Left ventricle myocardium inferior (tissue), 1 donor: ENCODE measurements around the gene FBXL7. TPM values are rescaled to one million over a fixed set of nuclear protein-coding genes. Genes with fewer than 3 reads are reported as not detected.

Experiments used
- DNase-seq: peaks from one replicate; pipeline ENCODE4 v3.0.0-alpha.2; 2020
- H3K27ac ChIP-seq: fragments of 200-600 bp; replicated peaks from 2 replicates; pipeline ENCODE4 v1.8.0; 2021
- H3K27me3 ChIP-seq: fragments of 200-600 bp; 2 replicates; pipeline ENCODE4 v1.8.0; 2021; ENCODE audit warnings: low read depth
- H3K36me3 ChIP-seq: fragments of 200-600 bp; 2 replicates; pipeline ENCODE4 v1.8.0; 2021
- H3K4me1 ChIP-seq: fragments of 200-600 bp; 2 replicates; pipeline ENCODE4 v1.8.0; 2021
- H3K4me3 ChIP-seq: fragments of 200-600 bp; 2 replicates; pipeline ENCODE4 v1.8.0; 2021; ENCODE audit warnings: mild to moderate bottlenecking, moderate library complexity
- H3K9me3 ChIP-seq: fragments of 200-600 bp; replicated peaks from 2 replicates; pipeline ENCODE4 v1.8.0; 2021
- intact Hi-C: fragments of 100-400 bp; cut with micrococcal nuclease; formaldehyde crosslinking; loops from one replicate; pipeline ENCODE4 v1.11.0; 2022
- total RNA-seq: library from RNA; stranded (reverse); fragmentation: NEBNext Ultra II Directional; extraction: Animal tissue kit (Norgen Biotek cat#: 25700); gene quantifications from one replicate; pipeline ENCODE4 v1.2.1, GENCODE V29; 2021
- TF ChIP-seq, protein P1 (sequence below): fragments of 200-600 bp; IDR thresholded peaks from 2 replicates; pipeline ENCODE4 v1.8.0; 2021; ENCODE audit warnings: antibody characterized with exemption, mild to moderate bottlenecking, borderline replicate concordance
- donor health status: DM: no; HTN: yes; CAD: no; lungs with severe emphysema.

Gene FBXL7
- total RNA-seq, 1 donor from 2014 or later = 27.7 TPM

DNA sequence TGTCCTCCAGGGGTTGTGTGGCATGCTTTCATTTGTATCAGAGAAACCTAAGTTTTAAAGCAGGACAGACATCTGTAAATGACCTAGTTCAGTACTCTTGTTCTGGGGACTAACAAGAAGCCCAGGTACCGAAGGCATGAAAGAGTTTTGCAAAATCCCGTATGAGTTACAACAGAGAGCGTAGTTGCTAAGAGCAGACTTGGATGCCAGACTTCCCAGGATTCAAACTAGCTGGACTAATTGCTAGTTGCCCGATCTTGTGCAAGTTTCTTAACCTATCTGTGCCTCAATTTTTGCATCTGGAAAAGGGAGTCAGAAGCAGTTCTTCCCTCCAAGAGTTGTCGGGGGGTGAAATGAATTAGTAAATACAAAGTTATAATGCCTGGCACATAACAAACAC lies 20.9 kb downstream of the FBXL7 start:
- Histone ChIP-seq H3K4me1 (peaks cover 40% of the 10 kb centered on the region), H3K27ac (peak overlapping the region; percentile 45), H3K4me3 (no peak overlapping the region), H3K9me3 (no peaks in the 10 kb centered on the region), H3K36me3 (peaks cover 3% of the 10 kb centered on the region), H3K27me3 (no peaks in the 10 kb centered on the region)
- no peak for DNase-seq
- intact Hi-C loops = no loop called here
- TF ChIP-seq, protein P1, sequence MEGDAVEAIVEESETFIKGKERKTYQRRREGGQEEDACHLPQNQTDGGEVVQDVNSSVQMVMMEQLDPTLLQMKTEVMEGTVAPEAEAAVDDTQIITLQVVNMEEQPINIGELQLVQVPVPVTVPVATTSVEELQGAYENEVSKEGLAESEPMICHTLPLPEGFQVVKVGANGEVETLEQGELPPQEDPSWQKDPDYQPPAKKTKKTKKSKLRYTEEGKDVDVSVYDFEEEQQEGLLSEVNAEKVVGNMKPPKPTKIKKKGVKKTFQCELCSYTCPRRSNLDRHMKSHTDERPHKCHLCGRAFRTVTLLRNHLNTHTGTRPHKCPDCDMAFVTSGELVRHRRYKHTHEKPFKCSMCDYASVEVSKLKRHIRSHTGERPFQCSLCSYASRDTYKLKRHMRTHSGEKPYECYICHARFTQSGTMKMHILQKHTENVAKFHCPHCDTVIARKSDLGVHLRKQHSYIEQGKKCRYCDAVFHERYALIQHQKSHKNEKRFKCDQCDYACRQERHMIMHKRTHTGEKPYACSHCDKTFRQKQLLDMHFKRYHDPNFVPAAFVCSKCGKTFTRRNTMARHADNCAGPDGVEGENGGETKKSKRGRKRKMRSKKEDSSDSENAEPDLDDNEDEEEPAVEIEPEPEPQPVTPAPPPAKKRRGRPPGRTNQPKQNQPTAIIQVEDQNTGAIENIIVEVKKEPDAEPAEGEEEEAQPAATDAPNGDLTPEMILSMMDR = no peak

DNA sequence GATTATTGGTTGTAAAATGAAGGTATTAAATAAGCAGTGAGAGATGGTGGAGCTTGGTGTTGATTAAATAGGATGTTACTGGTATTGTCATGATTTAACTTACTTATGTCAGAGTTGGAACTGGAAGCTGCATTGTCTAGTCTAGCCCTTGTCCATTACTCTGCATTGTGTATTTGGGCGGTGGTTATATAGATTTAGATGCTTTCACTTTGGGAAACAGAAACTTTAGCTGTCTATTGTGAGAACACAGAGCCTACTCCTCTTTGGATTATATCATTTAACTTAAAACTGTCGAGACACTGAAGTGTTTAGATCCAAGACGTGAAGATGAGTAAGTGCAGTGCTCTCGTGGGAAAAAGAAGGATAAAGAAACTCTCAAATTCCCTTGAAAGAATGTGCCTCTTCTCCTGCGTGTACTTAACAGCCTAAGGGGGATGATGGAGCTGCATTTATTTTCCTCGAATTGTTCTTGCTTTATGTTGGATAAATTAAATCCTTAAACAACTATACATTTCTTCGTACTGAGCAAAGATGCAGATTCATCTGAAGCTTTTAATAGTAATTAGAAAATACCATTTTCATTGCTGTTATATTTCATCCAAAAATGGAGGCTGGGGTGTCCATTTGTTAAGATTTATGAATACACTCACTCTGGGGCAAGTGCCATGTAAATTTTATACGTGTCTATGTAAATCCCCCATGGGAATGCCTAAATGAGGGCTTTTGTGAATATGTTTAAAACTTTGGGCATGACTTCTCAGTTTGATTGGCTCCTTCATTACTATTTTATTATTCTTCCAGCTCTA lies 21.6 kb downstream of the FBXL7 start:
- H3K36me3 ChIP-seq = peaks cover 3% of the 10 kb centered on the region
- TF ChIP-seq, protein P1 = no peak
- H3K4me3 ChIP-seq = peak overlapping the region; percentile 31
- intact Hi-C loops = no loop called here
- no peaks in the 10 kb centered on the region for H3K27me3 ChIP-seq
- H3K9me3 ChIP-seq = no peaks in the 10 kb centered on the region
- no peak for DNase-seq
- peak overlapping the region; percentile 45 for H3K27ac ChIP-seq
- peaks cover 45% of the 10 kb centered on the region for H3K4me1 ChIP-seq

DNA sequence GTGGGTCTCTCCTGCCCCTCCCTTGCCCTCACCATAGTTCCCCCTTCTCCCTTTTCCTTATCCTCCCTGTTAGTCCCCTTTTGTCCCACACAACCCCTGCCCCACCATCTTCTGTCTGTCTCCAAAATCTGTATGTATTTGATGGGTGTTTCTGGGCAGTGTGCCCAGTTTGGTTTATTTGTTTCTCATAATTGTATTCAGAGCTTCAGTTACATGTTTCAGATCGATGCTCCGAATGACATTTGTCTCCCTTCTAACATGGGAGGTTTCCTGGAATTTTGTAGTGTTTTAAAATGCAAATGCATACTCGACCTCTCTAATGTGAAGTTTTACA lies 22.2 kb downstream of the FBXL7 start:
- H3K27ac ChIP-seq = no peak overlapping the region
- DNase-seq = no peak
- intact Hi-C loops = no loop called here
- no peaks in the 10 kb centered on the region for H3K27me3 ChIP-seq
- TF ChIP-seq, protein P1 = no peak
- no peaks in the 10 kb centered on the region for H3K9me3 ChIP-seq
- H3K4me1 ChIP-seq = peaks cover 51% of the 10 kb centered on the region
- peak overlapping the region; percentile 31 for H3K4me3 ChIP-seq
- peaks cover 3% of the 10 kb centered on the region for H3K36me3 ChIP-seq

DNA sequence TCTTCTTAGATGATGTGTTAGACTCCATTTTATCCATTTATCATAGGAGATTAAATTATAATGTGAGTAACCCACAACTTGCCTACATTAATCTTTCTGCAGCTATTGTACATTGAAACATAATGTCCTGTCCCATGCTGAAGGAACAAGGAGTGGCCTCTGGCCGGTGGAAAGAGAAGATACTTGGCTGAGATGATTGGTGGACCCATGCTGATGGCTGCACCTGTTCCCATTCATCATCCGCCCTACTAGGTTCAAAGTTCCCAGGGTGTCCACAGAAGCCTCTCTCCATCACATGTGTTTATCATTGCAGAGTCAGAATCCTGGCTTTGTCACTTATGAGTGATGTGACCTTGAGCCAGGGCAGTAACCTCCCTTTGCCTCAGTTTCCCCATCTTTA lies 24.7 kb downstream of the FBXL7 start:
- TF ChIP-seq, protein P1 = no peak
- Histone ChIP-seq H3K27ac (no peak overlapping the region), H3K4me1 (peaks cover 53% of the 10 kb centered on the region), H3K36me3 (peaks cover 6% of the 10 kb centered on the region), H3K4me3 (no peak overlapping the region), H3K9me3 (no peaks in the 10 kb centered on the region), H3K27me3 (no peaks in the 10 kb centered on the region)
- intact Hi-C loops = no loop called here
- no peak for DNase-seq

DNA sequence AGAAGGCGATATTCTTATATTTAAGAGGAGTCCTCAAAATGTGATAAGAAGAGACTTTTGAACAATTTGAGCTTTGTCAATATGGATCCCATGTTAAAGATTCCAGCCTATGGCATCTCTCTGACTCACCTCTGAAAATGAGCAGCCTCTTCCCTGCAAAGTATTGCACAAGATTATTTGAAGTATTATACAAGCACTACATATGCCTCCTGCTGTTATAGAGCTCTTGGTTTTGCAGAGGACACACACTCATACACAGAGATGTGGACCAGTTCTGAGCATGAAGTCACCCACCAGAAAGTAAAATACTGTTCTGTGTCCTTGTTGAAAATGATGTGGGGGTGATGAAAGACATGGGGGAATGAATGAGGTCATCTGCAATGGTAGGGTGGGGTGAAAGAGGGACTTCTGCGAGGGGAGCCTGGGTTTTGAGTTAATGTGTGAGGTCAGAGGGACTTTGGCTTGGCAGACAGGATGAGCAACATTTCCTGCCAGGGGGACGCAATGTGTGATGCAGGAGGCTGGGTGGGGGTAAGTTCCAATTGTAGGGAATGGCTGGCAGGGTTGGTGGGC lies 25.8 kb downstream of the FBXL7 start:
- no peak for DNase-seq
- peaks cover 61% of the 10 kb centered on the region for H3K4me1 ChIP-seq
- H3K4me3 ChIP-seq = no peak overlapping the region
- no peaks in the 10 kb centered on the region for H3K9me3 ChIP-seq
- TF ChIP-seq, protein P1 = no peak
- H3K36me3 ChIP-seq = peaks cover 6% of the 10 kb centered on the region
- H3K27ac ChIP-seq = no peak overlapping the region
- no peaks in the 10 kb centered on the region for H3K27me3 ChIP-seq
- intact Hi-C loops = no loop called here
